Osteoblast (primary cell): ENCODE measurements around the gene ULK4. TPM values are rescaled to one million over a fixed set of nuclear protein-coding genes. Genes with fewer than 3 reads are reported as not detected.

Experiments used
- DNase-seq: peaks from one replicate; pipeline ENCODE4 v3.0.0; 2011; ENCODE audit warnings: low spot score, mixed read lengths; ENCODE audit not compliant: insufficient read length; ENCODE audit errors: missing footprints
- H2AFZ ChIP-seq: 2 replicates; pipeline ENCODE4 v1.6.0; 2011; ENCODE audit warnings: mild to moderate bottlenecking, low read length
- H3K27ac ChIP-seq: 2 replicates; pipeline ENCODE4 v1.5.1; 2011; ENCODE audit warnings: mild to moderate bottlenecking, low read depth, low read length, moderate library complexity
- H3K27me3 ChIP-seq: 2 replicates; pipeline ENCODE4 v1.6.0; 2012; ENCODE audit warnings: mild to moderate bottlenecking, control low read depth, inconsistent platforms, low read length, moderate library complexity; ENCODE audit not compliant: insufficient read depth
- H3K36me3 ChIP-seq: 2 replicates; pipeline ENCODE4 v1.5.1; 2011; ENCODE audit warnings: mild to moderate bottlenecking, low read length, control low read depth, moderate library complexity; ENCODE audit not compliant: insufficient read depth
- H3K4me1 ChIP-seq: 2 replicates; pipeline ENCODE4 v1.5.1; 2011; ENCODE audit warnings: mild to moderate bottlenecking, low read length, control low read depth, moderate library complexity; ENCODE audit not compliant: insufficient read depth
- H3K4me2 ChIP-seq: 2 replicates; pipeline ENCODE4 v1.6.0; 2011; ENCODE audit warnings: mild to moderate bottlenecking, low read length; ENCODE audit not compliant: insufficient read depth
- H3K4me3 ChIP-seq: fragments of 200-600 bp; sonication (generic); 3 replicates; pipeline ENCODE4 v1.5.1; 2012; ENCODE audit warnings: mild to moderate bottlenecking, low read length, inconsistent platforms; ENCODE audit not compliant: insufficient read depth
- H3K79me2 ChIP-seq: 2 replicates; pipeline ENCODE4 v1.6.0; 2012; ENCODE audit warnings: mild to moderate bottlenecking, low read length, control low read depth, inconsistent platforms; ENCODE audit not compliant: insufficient read depth
- H3K9me3 ChIP-seq: 2 replicates; pipeline ENCODE4 v1.5.1; 2011; ENCODE audit warnings: low read depth, low read length, control low read depth
- H4K20me1 ChIP-seq: 2 replicates; pipeline ENCODE4 v1.6.0; 2012; ENCODE audit warnings: mild to moderate bottlenecking, low read length, control low read depth; ENCODE audit not compliant: insufficient read depth
- total RNA-seq: library from RNA; depleted of rRNA; stranded (reverse); fragments of >200 nt; gene quantifications from 2 replicates; pipeline ENCODE4 v1.2.3, GENCODE V29; 2012
- TF ChIP-seq, protein P1 (sequence below): IDR thresholded peaks from 2 replicates; pipeline ENCODE4 v1.5.1; 2011; ENCODE audit warnings: mild to moderate bottlenecking, low read depth, low read length, moderate library complexity; ENCODE audit errors: extremely low read depth

ULK4 gene
- total RNA-seq, 1 donor: 20.6 TPM

DNA sequence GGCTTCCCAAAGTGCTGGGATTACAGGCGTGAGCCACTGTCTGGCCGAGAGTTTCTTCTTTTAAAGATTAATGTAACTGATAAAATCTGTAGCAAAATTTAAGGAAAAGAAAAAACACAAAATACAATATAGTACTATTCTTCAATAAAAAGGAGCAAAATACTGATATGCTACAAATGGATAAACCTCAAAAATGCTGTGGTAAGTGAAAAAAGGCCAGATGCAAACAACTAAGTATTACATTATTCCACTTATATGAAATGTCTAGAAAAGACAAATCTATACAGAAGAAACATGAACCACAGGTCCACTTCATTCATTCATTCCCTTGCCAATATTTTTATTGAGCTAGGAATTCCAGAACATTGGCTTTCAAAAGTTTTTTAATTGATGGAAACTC lies 463.1 kb downstream of the ULK4 start:
- no peaks in the 10 kb centered on the region for H3K27me3 ChIP-seq
- no peak overlapping the region for H3K4me3 ChIP-seq
- H4K20me1 ChIP-seq: no peaks in the 10 kb centered on the region
- H3K36me3 ChIP-seq: no peaks in the 10 kb centered on the region
- H3K9me3 ChIP-seq: no peaks in the 10 kb centered on the region
- H3K79me2 ChIP-seq: no peaks in the 10 kb centered on the region
- no peak overlapping the region for H3K27ac ChIP-seq
- H3K4me1 ChIP-seq: no peaks in the 10 kb centered on the region
- H3K4me2 ChIP-seq: no peak overlapping the region
- no peak overlapping the region for H2AFZ ChIP-seq
- no peak for DNase-seq
- TF ChIP-seq, protein P1, sequence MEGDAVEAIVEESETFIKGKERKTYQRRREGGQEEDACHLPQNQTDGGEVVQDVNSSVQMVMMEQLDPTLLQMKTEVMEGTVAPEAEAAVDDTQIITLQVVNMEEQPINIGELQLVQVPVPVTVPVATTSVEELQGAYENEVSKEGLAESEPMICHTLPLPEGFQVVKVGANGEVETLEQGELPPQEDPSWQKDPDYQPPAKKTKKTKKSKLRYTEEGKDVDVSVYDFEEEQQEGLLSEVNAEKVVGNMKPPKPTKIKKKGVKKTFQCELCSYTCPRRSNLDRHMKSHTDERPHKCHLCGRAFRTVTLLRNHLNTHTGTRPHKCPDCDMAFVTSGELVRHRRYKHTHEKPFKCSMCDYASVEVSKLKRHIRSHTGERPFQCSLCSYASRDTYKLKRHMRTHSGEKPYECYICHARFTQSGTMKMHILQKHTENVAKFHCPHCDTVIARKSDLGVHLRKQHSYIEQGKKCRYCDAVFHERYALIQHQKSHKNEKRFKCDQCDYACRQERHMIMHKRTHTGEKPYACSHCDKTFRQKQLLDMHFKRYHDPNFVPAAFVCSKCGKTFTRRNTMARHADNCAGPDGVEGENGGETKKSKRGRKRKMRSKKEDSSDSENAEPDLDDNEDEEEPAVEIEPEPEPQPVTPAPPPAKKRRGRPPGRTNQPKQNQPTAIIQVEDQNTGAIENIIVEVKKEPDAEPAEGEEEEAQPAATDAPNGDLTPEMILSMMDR: no peak

DNA sequence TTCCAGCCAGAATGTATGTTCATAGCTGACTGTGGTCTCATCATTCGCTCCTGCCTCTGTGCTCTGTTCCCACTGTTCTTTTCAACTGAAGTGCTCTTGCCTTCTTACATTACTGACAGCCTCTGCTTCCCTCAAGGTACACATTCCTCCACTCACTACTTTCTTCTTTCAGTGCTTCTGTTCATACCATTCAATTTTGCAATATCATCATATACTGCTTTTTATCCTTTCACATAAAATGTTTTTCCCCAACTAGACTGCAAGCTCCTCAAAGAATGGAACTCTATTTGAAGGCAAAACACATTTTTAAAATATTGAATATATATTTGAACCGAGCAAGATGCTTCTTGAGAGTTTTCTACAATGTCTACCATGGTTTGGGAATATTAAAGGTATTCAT lies 471.5 kb downstream of the ULK4 start:
- H3K4me3 ChIP-seq: no peak overlapping the region
- H3K4me1 ChIP-seq: no peaks in the 10 kb centered on the region
- no peak overlapping the region for H3K27ac ChIP-seq
- DNase-seq: no peak
- no peaks in the 10 kb centered on the region for H3K79me2 ChIP-seq
- H2AFZ ChIP-seq: no peak overlapping the region
- H3K27me3 ChIP-seq: no peaks in the 10 kb centered on the region
- no peaks in the 10 kb centered on the region for H3K36me3 ChIP-seq
- no peaks in the 10 kb centered on the region for H4K20me1 ChIP-seq
- TF ChIP-seq, protein P1: no peak
- H3K9me3 ChIP-seq: no peaks in the 10 kb centered on the region
- H3K4me2 ChIP-seq: no peak overlapping the region

DNA sequence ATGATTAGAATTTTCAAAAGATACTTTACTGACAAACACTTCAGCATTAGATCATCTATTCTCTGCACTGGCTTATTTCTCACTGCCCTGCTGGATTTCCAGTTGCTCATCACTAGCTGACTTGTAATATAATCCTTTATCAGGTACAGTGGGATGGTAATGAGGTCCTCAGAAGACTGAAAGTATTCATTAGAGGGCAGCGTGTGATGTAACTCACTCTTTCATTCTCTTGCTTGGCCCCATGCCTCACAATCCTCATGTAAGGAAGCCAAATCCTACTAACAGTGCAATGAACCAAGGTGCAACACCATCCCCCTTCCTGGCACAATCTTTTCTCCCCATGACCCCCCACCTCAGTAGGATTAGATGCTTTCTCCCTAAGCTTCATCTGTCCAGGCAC lies 472.7 kb downstream of the ULK4 start:
- H2AFZ ChIP-seq: no peak overlapping the region
- H3K36me3 ChIP-seq: no peaks in the 10 kb centered on the region
- no peak overlapping the region for H3K4me3 ChIP-seq
- H3K27ac ChIP-seq: no peak overlapping the region
- no peaks in the 10 kb centered on the region for H4K20me1 ChIP-seq
- DNase-seq: no peak
- no peaks in the 10 kb centered on the region for H3K9me3 ChIP-seq
- TF ChIP-seq, protein P1: no peak
- no peak overlapping the region for H3K4me2 ChIP-seq
- no peaks in the 10 kb centered on the region for H3K4me1 ChIP-seq
- H3K27me3 ChIP-seq: no peaks in the 10 kb centered on the region
- H3K79me2 ChIP-seq: no peaks in the 10 kb centered on the region

DNA sequence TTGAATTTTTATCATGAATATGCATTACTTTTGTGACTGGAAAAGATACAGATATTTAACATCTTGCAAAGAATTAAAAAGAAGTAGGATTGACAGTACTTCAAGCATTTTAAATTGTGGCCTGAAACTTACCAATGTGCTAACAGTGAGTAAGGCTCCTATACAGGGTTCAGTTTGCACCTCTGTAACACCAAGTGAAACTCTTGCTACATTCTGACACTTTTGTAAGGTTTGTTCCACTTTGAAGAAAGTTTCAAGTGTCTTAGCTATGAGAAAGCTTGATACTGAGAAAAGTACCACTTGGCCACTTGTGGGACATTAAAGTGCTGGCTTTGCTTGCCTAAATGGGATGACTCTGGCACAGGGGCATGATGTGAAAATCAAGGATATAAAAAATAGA lies 473.4 kb downstream of the ULK4 start:
- Histone ChIP-seq H4K20me1 (no peaks in the 10 kb centered on the region), H3K36me3 (no peaks in the 10 kb centered on the region), H3K27me3 (no peaks in the 10 kb centered on the region), H3K4me2 (no peak overlapping the region), H3K4me1 (no peaks in the 10 kb centered on the region), H2AFZ (no peak overlapping the region), H3K27ac (no peak overlapping the region), H3K4me3 (no peak overlapping the region), H3K9me3 (no peaks in the 10 kb centered on the region), H3K79me2 (no peaks in the 10 kb centered on the region)
- TF ChIP-seq, protein P1: no peak
- DNase-seq: no peak
